GM21529 (cell line): ENCODE measurements around the gene SLC12A1.

Source experiments
- ATAC-seq: cut with Tn5 transposase; IDR thresholded peaks from one replicate; pipeline ENCODE4 v1.9.1; 2021; ENCODE audit not compliant: unreplicated experiment

Gene SLC12A1

DNA sequence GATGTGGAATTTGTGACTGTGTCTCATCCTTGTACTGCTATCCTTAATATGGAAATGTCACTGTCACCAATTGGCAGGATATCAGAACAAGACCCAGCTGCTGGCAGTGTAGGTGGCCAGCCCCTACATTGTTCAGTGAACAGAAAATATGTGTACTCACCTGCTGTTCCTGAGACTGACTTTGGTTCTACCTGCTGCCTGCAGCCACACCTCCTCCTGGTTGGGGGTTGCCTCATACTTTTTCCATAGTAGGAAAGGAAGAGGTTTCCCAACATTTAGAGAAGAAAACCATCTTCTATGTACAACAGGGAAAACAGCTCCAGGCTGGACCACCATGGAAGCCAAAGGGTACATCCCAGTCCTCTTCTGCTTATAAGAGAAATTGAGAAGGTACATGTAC lies 35.9 kb downstream of the SLC12A1 start:
- ATAC-seq: no peak

DNA sequence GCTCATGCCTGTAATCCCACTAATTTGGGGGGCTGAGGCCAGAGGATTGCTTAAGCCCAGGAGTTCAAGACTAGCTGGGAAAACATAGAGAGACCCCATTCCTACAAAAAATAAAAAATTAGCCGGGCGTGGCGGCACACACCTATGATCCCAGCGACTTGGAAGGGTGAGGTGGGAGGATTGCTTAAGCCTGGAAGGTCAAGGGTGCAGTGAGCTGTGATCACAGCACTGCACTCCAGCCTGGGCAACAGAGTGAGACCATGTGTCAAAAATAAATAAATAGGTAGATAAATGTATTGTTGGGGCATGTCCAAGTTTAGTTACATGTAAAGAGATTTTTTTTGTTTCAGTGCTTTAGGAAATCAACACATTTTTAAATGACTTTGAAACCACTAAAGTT lies 36.4 kb downstream of the SLC12A1 start:
- ATAC-seq: no peak

DNA sequence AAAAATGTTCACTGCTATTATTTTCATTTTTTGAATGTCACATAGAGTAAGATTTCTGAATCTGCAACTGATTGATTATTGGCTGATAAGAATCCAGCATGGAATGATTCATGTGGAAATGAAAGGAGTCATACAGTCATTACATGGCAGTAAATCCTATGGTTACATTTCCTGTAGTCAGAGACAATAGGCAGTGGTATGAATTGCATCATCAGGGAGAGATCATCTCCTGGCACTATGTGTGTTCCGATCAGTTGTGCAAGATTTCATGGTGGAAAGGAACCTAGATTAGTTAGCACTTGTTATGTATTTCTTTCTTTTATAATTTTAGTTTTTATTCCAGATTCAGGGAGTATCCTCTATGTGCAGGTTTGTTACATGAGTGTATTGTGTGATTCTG lies 38.8 kb downstream of the SLC12A1 start:
- ATAC-seq: no peak

DNA sequence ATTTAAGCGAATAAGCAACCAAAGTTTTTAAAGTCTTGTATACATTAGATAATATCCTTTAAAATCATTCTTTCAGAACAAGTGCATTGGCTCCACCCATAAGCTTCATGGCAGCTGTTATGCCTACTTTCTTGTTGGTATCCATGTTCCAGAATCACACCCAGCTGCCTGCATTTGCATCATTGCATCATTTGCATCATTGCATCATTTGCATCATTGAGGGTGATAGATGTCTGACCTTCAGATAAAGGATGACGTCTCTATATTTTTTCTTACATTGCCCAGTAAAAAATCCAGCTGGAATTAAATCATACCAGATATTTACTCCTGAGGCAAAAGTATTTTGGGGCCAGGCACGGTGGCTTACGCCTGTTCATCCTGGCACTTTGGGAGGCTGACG lies 42.3 kb downstream of the SLC12A1 start:
- no peak for ATAC-seq

DNA sequence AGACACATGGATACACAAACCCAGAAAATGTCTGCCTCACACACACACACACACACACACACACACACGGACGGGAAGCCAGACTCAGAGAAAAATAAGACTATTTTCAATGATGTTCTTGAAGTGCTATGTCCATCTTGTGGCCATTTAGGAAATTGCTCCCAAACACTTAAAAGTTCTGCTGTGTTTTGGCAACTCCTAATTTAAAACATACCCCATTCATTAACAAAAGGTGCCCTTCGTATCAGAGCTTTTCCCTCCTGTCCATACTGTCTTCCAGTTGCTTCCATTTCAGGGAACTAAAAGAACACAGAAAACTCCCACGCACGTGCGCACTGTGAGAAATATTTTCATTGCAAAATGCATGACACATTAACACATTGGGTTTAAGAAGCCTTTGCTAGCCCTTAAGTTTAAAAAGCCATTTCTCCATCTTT lies 44.6 kb downstream of the SLC12A1 start:
- ATAC-seq: no peak

DNA sequence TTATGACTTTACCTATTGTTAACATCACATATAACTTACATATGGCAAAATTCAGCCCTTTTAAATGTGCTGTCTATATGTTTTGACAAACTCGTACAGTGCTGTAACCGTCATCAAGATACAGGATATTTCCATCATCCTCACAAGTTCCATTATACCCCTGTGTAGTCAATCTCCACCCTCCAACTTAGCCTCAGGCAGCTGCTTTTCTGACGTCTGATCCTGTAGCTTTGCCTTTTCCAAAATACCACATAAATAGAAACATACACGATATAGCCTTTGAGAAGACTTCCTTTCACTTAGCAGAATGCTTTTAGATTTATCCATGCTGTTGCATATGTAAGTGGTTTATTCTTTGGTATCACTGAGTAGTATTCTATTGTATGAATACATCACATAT lies 47.1 kb downstream of the SLC12A1 start:
- no peak for ATAC-seq

DNA sequence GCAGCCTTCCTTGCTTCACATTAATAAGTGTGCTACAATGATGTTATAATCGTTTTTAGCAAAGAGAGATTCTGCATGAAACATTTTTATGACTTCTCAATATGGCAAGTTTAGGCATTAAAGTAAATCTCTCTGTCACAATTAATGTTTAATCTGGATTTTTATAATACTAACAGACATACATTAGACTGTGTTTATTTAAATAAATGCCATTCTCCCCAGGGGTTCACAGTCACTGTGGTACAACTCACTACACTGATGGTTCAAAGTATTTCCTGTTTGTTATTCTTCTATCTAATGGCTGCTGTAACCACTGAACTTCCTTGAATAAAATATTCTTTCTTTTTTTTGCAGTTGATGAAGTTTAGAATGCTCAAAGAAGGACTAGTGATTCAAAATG lies 59.0 kb downstream of the SLC12A1 start:
- ATAC-seq: no peak

DNA sequence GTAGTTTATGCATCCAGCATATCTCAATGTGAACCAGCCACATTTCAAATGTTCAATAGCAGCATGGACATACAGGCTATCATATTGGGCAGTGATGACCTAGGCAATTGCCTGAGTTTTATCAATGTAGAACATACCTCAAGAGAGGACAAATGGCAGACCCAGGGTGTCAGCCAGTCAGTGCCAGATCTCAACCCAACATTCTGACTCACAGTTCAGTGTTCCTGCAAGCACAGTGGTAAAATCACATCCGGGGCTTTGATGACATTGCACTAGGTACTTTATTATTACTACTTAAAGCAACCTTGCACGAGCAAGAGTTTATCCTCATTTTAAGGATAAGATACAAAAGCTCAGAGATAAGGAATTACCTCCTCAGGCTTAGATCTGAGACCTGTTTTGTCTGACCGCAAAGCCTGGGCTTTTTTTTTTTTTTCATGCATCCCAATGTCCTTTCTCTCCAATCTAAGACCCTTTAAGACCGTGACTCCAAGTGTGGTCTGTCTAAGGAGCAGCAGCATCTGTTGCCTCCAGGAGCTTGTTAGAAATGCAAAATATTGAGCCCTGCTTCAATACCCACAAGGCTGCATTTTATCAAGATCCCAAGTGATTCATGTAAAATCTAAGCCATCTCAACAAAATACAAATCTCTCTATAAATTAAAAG lies 60.1 kb downstream of the SLC12A1 start:
- no peak for ATAC-seq

DNA sequence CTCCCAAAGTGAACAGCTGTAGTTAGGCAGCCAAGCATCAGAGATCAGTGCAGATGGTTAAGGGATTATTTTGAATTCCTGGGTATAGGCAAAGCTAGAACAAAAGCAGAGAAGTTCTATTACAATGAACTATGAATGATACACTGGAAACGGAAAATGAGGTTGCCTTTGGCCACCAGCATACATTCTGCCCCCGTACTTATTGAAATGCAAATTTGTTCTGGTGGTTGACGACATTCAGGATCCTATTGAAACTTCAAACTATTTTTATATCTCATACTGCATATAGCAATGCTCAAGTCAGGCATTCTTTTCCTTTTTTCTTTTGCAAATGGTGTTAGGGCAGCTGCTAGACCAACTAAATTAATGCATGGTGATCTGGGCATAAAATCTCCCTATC lies 61.7 kb downstream of the SLC12A1 start:
- ATAC-seq: no peak

DNA sequence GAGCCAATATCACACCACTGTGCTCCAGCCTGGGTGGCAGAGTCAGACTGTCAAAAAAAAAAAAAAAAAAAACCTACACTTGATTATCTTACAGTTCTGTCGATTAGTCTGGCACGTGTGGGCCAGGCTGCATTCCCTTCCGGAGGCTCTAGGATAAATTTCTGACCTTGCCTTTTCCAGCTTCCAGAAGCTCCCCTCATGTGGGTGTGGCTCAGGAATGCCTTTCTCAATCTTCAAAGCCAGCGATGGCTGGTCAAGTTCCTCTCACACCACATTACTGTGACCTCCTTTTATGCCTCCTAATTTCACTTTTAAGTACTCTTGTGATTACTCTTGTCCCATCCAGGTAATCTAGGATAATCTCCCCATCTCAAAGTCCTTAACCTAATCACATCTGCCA lies 66.9 kb downstream of the SLC12A1 start:
- no peak for ATAC-seq

DNA sequence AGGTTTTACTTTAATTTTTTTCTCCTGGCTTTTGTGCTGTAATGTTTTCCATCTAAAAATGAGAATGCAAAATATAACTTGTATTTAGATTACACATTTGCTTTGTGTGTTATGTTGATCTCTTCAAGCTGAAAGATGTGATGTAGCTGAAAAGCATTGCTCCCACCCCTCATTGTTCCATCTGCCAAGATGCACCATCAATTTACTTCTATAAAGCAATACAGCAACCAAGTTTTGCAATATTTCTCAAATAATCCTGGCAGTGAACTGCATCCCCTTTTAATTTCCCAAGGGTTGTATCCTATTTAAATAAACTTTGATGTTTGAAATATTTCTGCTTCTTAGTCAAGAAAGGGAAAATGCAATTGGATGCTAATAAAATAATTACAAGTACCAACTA lies 72.6 kb downstream of the SLC12A1 start:
- no peak for ATAC-seq

DNA sequence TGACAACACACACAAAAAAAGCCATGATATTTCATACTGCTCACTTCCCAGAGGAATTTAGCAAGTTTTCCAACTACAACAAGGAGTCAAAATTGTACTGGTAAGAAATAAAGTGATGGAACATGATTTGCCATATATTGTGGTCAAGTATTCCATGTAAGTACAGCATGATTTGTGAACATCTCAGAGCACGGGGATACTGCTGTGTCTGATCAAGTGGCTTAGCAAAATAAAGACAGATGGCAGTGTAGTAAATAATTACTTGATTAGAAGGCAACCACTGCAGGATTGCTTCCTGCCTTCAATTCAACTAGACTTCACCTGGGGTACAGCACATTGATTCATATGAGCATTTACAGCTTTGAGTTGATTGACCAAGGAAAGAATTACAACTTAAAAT lies 73.5 kb downstream of the SLC12A1 start:
- no peak for ATAC-seq

DNA sequence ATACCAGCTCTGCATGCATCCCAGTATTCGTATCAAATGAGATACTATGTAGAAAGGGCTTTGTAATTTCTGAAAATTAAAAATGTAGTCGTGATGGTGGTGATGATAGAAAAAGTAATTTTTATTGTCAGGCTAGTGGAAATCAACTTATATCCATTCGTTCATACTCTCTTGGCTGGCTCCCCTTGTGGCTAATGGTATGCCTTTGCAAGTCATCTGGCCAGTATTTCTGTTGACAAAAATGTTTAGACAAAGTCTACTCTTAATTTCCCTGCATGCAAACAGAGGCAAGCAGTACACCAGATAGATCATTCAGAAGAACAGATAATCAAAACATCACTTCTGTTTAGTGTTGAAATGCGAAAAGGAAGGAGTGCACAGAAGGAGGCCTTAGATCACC lies 75.6 kb downstream of the SLC12A1 start:
- no peak for ATAC-seq

DNA sequence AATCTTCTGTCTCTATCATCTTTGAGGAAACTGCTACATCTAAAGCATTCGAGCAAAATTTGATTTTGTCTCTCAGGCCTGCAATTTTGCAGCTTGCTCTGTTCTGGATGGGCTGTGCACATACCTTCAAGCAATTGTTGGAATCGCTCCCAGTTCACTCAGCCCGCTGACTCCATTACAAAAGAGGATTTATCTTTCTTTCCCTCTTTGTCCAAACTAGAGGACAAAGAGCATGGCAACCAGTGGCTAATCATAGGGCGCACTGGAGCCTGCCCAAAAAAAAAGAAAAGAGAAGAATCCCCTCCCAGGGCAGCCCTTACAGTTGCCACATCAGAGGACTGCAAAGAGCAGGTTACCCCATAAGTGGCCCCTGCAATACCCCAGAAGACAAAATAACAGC lies 76.1 kb downstream of the SLC12A1 start:
- ATAC-seq: no peak

DNA sequence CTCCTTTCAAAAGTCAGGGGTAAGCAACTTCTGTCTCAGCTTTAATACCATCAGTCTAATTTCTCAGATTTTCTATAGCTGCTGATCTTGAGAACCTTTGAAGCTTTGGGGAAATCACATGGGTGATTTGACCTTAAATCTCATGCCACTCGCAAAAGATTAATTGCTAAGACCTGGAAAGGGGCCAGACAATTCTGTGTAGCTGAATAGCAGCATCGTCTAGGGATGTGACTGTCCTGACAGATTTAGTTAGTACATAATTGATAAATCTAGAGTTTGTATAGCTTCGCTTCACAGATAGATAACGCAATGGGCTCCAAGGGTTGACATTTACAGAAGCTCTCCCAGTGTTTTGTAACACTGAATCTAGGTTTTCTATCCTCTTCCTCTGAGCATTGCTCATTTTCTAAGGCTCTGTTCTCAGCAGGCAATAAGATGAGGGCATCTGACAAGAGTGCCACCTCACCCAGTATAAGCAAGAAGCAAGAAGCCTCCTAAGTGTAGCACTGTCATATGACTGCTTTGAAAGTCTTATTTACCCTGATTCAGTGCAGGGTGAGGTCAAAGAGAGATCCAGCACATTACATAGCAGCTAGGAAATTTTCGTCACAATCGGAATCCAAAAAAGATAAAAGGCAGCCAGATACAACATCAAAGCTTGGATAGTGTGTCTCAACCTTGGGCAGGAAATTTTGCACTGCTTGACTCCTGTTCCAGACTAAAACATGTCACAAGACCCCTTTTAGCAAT lies 77.5 kb downstream of the SLC12A1 start:
- no peak for ATAC-seq

DNA sequence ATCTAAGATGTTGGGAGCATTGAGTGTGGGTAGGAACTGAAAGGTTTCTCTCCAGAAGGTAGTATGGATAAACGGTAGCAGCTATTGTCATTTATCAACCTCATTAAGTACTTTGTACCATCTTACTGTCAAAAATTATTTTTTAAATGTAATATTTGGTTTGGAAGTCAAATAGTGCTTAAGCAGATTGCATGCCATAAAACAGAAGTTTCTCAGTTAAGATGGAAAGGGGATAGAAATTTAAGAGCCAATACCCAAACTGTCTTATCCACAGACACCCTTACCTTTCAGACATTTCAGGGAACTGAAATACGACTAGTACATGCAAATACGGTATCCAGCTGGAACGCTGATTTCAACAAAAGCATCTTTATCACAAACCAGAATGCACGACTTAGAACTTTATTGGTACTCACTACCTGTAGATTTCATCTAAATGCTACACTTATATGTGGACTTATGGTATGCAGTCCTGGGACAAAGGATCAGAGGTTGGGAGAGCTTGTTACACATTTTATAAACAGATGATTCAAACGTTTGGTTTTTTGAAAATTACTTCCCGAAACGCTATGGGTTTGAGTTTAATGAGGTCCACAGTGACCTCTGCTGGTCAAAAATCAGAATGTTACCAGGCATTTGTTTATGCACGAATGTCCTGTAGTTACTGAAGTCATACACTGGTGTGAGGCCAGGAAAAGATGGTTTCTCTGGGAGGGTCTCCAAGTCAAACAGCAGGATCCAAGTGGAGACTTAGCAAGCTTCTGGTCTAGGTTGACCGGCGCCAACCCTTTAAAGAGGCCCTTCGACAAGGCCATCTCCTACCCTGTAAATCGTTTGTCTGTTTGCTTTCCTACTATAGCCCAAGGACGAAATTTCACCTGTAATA lies 79.5 kb downstream of the SLC12A1 start:
- peak; percentile 82 for ATAC-seq

DNA sequence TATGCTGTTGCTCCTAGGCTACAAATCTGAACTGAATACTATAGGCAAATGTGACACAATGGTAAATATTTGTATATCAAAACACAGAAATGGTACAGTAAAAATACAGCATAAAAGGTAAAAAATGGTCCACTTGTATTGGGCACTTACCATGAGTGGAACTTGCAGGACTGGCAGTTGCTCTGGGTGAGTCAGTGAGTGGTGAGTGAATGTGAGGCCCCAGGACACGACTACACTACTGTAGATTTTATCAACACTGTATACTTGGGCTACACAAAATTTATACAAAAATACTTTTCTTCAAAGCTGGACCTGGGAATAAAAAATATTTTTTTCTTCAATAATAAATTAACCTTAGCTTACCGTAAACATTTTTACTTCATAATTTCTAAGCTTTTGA lies 83.5 kb downstream of the SLC12A1 start:
- no peak for ATAC-seq

DNA sequence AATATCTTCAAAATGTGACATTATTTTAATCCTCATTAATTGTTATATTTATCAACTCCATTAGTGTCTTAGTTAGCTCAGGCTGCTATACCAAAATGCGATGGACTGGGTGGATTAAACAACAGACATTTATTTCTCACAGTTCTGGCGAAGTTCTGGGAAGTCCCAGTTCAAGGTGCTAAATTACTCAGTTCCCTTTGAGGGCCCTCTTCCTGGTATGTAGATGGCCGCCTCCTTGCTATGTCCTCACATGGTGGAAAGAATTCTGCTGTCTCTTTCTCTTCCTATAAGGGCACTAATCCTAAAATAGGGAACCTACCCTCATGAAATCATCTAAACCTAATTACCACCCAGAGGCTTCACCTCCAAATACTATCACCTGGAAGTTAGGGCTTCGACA lies 86.4 kb downstream of the SLC12A1 start:
- ATAC-seq: no peak

DNA sequence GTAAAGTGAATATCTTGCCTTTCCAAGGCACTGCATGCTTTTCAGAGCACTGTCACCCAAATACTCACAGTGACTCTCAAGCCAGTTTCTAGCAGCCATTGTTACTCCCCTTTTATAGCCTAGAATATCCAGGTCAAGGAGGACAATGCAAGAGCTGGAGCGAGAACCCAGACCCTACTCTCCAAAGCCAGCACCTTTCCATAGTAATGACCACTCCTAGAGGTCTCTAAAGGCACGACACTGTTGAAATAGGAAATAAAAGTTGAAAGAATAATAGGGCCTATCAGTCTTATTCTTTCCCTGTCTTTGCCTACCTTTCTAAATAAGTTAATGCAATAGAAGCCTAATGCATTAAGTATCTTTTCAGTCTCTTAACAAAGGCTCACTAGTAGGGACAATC lies 91.6 kb downstream of the SLC12A1 start:
- ATAC-seq: no peak

DNA sequence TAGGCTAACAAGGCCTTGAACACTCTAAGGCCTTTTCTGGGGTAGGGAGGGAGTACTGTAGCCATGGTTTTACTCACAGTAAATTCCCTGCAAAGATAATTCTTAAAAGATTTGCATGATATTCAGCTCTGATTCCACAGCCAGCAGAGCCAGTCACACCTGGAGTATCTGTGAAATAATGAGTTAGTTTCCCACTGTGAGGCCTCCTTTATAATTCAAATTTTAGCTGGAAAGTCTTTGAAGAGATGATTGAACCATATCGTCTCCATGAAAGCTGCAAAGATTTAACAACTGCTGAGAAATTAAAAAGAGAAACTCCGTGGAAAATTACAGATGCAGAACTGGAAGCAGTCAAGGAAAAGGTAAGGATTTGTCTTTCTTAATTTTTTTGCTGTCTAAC lies 92.8 kb downstream of the SLC12A1 start:
- no peak for ATAC-seq

DNA sequence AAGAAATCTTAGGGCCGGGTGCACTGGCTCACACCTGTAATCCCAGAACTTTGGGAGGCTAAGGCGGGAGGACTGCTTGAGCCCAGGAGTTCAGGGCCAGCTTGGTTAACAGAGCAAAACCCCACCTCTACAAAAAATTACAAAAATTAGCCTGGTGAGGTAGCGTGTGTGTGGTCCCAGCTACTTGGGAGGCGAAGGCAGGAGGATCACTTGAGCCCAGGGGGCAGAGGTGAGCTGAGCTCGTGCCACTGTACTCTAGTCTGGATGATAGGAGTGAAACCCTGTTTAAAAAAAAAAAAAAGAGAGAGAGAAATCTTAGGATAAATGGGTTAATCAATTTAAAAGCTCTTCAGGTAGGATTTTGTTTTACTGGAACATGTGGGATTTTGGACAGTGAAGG lies 93.9 kb downstream of the SLC12A1 start:
- no peak for ATAC-seq

DNA sequence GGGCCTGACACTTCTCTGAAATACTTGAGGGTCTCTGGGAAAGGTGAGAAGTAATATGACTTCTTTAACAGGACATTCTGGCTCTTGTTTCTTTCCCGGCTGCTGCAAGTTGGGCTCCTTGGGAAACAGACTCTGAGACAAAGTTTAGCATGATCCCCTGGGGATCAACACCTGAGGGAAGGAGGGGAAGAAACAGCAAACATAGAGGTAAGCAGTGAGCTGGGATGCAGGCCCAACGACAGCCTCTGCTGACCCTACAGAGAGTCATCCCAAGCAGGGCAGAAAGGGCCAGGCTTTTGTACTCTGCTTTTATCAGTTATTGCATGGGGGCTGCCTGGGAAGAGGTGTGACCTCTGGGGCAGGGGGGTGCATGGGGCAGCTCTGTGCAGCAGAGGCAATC lies 98.3 kb downstream of the SLC12A1 start:
- no peak for ATAC-seq
